ENCODE data around the gene SYNE3. TPM values are rescaled to one million over a fixed set of nuclear protein-coding genes. Genes with fewer than 3 reads are reported as not detected.

Gene SYNE3
- total RNA-seq, 2 donors from 2014 or later = 3.4 to 29.5 TPM

- TF ChIP-seq POLR2AphosphoS5 (IDR thresholded peaks at IDR 0.05) (no peak), CTCF (IDR thresholded peaks at IDR 0.05) (no peak), POLR2A (IDR thresholded peaks at IDR 0.05) (no peak)
- H3K36me3 ChIP-seq = no peaks in the 10 kb centered on the region
- H3K27me3 ChIP-seq (replicated peaks; ENCODE audit: insufficient read depth) = no peaks in the 10 kb centered on the region
- 91% methylated on average over 6 of the region's 6 CpGs for WGBS
- intact Hi-C loops (cut with DNase I) = no loop called here
- H3K4me1 ChIP-seq (replicated peaks) = peaks cover 6% of the 10 kb centered on the region
- no peaks in the 10 kb centered on the region for H3K9me3 ChIP-seq
- H3K27ac ChIP-seq = no peak overlapping the region
- no peak for DNase-seq (ENCODE audit: low spot score)
- no peak overlapping the region for H3K4me3 ChIP-seq
Measured at GRCh38 chr14:95478309-95478708, 38.1 kb downstream of the SYNE3 start.

GRCh38 chr14:95477411-95478269, 38.8 kb downstream of the SYNE3 start:
- Histone ChIP-seq H3K4me1 (replicated peaks) (peaks cover 6% of the 10 kb centered on the region), H3K27ac (peak overlapping the region in 1 of 2 donors; percentile 71)

GRCh38 chr14:95476747-95477146, 39.7 kb downstream of the SYNE3 start:
- no peak for DNase-seq (ENCODE audit: low spot score)
- Histone ChIP-seq H3K27ac (peak overlapping the region in 1 of 2 donors; percentile 71), H3K4me3 (no peak overlapping the region), H3K4me1 (replicated peaks) (peaks cover 6% of the 10 kb centered on the region), H3K36me3 (no peaks in the 10 kb centered on the region), H3K9me3 (no peaks in the 10 kb centered on the region), H3K27me3 (replicated peaks; ENCODE audit: insufficient read depth) (no peaks in the 10 kb centered on the region)
- no peak for TF ChIP-seq POLR2AphosphoS5 (IDR thresholded peaks at IDR 0.05)
- TF ChIP-seq POLR2A (IDR thresholded peaks at IDR 0.05) = no peak
- TF ChIP-seq CTCF (IDR thresholded peaks at IDR 0.05) = no peak
- intact Hi-C loops (cut with DNase I) = no loop called here
- WGBS = 100% methylated on average over 1 of the region's 1 CpG

More at GRCh38 chr14:95477411-95478269, 38.8 kb downstream of the SYNE3 start:
- H3K36me3 ChIP-seq = no peaks in the 10 kb centered on the region
- TF ChIP-seq POLR2AphosphoS5 (IDR thresholded peaks at IDR 0.05) (peak; percentile 82), POLR2A (IDR thresholded peaks at IDR 0.05) (no peak)
- DNase-seq (ENCODE audit: low spot score) = peak; percentile 44
- intact Hi-C loops (cut with DNase I) = no loop called here
- H3K9me3 ChIP-seq = no peaks in the 10 kb centered on the region
- 46% methylated on average over 17 of the region's 17 CpGs for WGBS
- no peak overlapping the region for H3K4me3 ChIP-seq
- no peaks in the 10 kb centered on the region for H3K27me3 ChIP-seq (replicated peaks; ENCODE audit: insufficient read depth)

GRCh38 chr14:95475540-95476240, 40.8 kb downstream of the SYNE3 start:
- Histone ChIP-seq H3K27ac (no peak overlapping the region), H3K4me1 (replicated peaks) (peaks cover 6% of the 10 kb centered on the region), H3K4me3 (no peak overlapping the region), H3K36me3 (no peaks in the 10 kb centered on the region), H3K27me3 (replicated peaks; ENCODE audit: insufficient read depth) (no peaks in the 10 kb centered on the region), H3K9me3 (no peaks in the 10 kb centered on the region)
- 91% methylated on average over 18 of the region's 19 CpGs for WGBS
- TF ChIP-seq POLR2A (IDR thresholded peaks at IDR 0.05) (no peak), CTCF (IDR thresholded peaks at IDR 0.05) (no peak), POLR2AphosphoS5 (IDR thresholded peaks at IDR 0.05) (no peak)
- no peak for DNase-seq (ENCODE audit: low spot score)
- intact Hi-C loops (cut with DNase I) = no loop called here

GRCh38 chr14:95474941-95475340, 41.5 kb downstream of the SYNE3 start:
- TF ChIP-seq CTCF (IDR thresholded peaks at IDR 0.05) = no peak
- TF ChIP-seq POLR2A (IDR thresholded peaks at IDR 0.05) = no peak
- no peak for TF ChIP-seq POLR2AphosphoS5 (IDR thresholded peaks at IDR 0.05)
- intact Hi-C loops (cut with DNase I) = no loop called here
- Histone ChIP-seq H3K36me3 (no peaks in the 10 kb centered on the region), H3K4me1 (replicated peaks) (peaks cover 6% of the 10 kb centered on the region), H3K27ac (no peak overlapping the region), H3K9me3 (no peaks in the 10 kb centered on the region), H3K4me3 (no peak overlapping the region), H3K27me3 (replicated peaks; ENCODE audit: insufficient read depth) (no peaks in the 10 kb centered on the region)
- 97% methylated on average over 6 of the region's 6 CpGs for WGBS
- DNase-seq (ENCODE audit: low spot score) = no peak

Measured in prostate gland (tissue), 2 donors.